GM18867 (cell line): ENCODE data around the gene COX10.

Experiments
- ATAC-seq: cut with Tn5 transposase; IDR thresholded peaks from one replicate; pipeline ENCODE4 v1.9.1; 2021; ENCODE audit warnings: mild to moderate bottlenecking, moderate library complexity; ENCODE audit not compliant: unreplicated experiment

COX10 gene

GRCh38 chr17:14245002-14245401 lies 175.7 kb downstream of the COX10 start:
- no peak for ATAC-seq

GRCh38 chr17:14245629-14246028 lies 176.3 kb downstream of the COX10 start:
- no peak for ATAC-seq
